Stimulated activated CD8-positive, alpha-beta memory T cell treated with anti-CD3 and anti-CD28 coated beads, Interleukin-12 subunit alpha, Interleukin-12 subunit beta, amount 100 ng/mL, for 24 hours (primary cell): ENCODE data around the gene SERPIND1.

Experiments used
- DNase-seq: peaks from one replicate; pipeline ENCODE4 v3.0.0-alpha.2; 2020; ENCODE audit errors: extremely low read depth

SERPIND1 gene

GRCh38 chr22:20792966-20793728 lies 19.2 kb downstream of the SERPIND1 start:
- DNase-seq = no peak

GRCh38 chr22:20793748-20794649 lies 20.1 kb downstream of the SERPIND1 start:
- no peak for DNase-seq

- no peak for DNase-seq
These were observed 20.9 kb downstream of the SERPIND1 start for GRCh38 chr22:20794650-20795413.

GRCh38 chr22:20796731-20797130 lies 22.8 kb downstream of the SERPIND1 start:
- DNase-seq = no peak

GRCh38 chr22:20798218-20798617 lies 24.3 kb downstream of the SERPIND1 start:
- no peak for DNase-seq

- no peak for DNase-seq
These were observed 25.1 kb downstream of the SERPIND1 start for GRCh38 chr22:20798974-20799373.

GRCh38 chr22:20799449-20799848 lies 25.5 kb downstream of the SERPIND1 start:
- no peak for DNase-seq

GRCh38 chr22:20802452-20802851 lies 28.5 kb downstream of the SERPIND1 start:
- DNase-seq = no peak

GRCh38 chr22:20802922-20803553 lies 29.1 kb downstream of the SERPIND1 start:
- no peak for DNase-seq

- no peak for DNase-seq
These were observed 29.9 kb downstream of the SERPIND1 start for GRCh38 chr22:20803696-20804324.

- DNase-seq = no peak
These were observed 30.7 kb downstream of the SERPIND1 start for GRCh38 chr22:20804650-20805049.

GRCh38 chr22:20805972-20806471 lies 32.1 kb downstream of the SERPIND1 start:
- DNase-seq = no peak

- DNase-seq = no peak
These were observed 33.4 kb downstream of the SERPIND1 start for GRCh38 chr22:20807315-20807752.

GRCh38 chr22:20808844-20809243 lies 34.9 kb downstream of the SERPIND1 start:
- no peak for DNase-seq

GRCh38 chr22:20809538-20810185 lies 35.7 kb downstream of the SERPIND1 start:
- DNase-seq = no peak

- no peak for DNase-seq
These were observed 36.7 kb downstream of the SERPIND1 start for GRCh38 chr22:20810645-20811044.

GRCh38 chr22:20811171-20811570 lies 37.3 kb downstream of the SERPIND1 start:
- DNase-seq = no peak

- no peak for DNase-seq
These were observed 38.2 kb downstream of the SERPIND1 start for GRCh38 chr22:20811971-20812660.

- no peak for DNase-seq
These were observed 39.1 kb downstream of the SERPIND1 start for GRCh38 chr22:20813056-20813455.
